ENCODE data around the gene LMOD3. TPM values are rescaled to one million over a fixed set of nuclear protein-coding genes. Genes with fewer than 3 reads are reported as not detected.

The LMOD3 gene
- total and polyA plus RNA-seq, 4 experiments from 2014 or later = 0.13 to 0.24 TPM; not detected in 2

DNA sequence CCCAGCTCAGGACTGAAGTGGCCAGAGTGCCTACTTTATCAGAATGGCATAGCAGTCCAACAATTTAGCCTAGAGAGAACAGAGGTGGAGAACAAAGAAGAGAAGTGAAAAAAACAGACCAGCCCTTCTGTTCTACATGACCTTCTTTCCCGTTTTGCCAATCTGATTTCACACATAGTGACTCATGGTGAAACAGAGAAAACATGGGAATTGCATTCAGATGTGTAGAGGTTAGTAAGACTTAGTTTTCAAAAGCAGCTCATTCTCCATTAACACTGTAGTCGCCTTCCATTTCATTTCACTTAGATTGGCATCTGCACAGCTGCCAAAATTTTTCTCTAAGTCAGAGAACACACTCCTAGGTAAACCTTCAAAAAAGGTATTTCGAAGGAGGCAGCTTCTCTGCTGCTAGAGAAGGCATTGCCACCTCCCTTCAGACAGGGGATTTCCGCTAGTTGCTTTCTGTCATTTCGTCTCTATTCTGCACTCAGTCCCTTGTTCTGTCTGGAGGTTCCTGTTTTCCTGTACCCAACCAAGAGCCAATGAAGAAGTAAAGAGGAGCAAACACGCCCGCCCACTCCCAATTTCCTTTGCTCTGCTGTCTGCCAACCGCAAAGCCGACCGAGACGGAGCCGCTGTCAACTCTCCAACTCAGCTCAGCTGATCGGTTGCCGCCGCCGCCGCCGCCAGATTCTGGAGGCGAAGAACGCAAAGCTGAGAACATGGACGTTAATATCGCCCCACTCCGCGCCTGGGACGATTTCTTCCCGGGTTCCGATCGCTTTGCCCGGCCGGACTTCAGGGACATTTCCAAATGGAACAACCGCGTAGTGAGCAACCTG lies 37.8 kb downstream of the LMOD3 start, which contains the start of gene ARL6IP5:
Gene ARL6IP5 (plus strand): TSS at position 612 of the 842 bp plus-strand sequence. CDS start 111 bp downstream, at position 723.
- Mint-ChIP-seq H3K27ac (peak within 1 kb of the TSS; percentile 85 to 99 (median 98)), H3K36me3 (peaks cover 11 to 27% of the 10 kb centered on the region in 2 donors), H3K9me3 (no peaks in the 10 kb centered on the region), H3K27me3 (no peaks in the 10 kb centered on the region), H3K4me3 (peak within 1 kb of the TSS; percentile 96 to 99 (median 98)), H3K4me1 (peaks cover 45 to 76% (median 58%) of the 10 kb centered on the region in 4 donors)
- no peaks in the 10 kb centered on the region for H3K9me3 ChIP-seq (ENCODE audit: control insufficient read depth in 1 of 2, low read length in 2 of 2)
- DNase-seq = peak; percentile 89 to 96 (median 92)
- no peaks in the 10 kb centered on the region for H3K36me3 ChIP-seq (ENCODE audit: insufficient read depth, low read length)
- H3K4me3 ChIP-seq (ENCODE audit: low read length in 2 of 2) = peak within 1 kb of the TSS; percentile 88 to 95
- ChIA-PET POLR2A (ENCODE audit: partially characterized antibody) (interaction anchor here (0.7 to 18.6 kb wide), 17 partner anchors 8 to 1429 kb away, joined by 3 to 287 read pairs (median 4); partner anchors contain the start of genes EOGT and TMF1), CTCF (ENCODE audit: partially characterized antibody) (interaction anchor here (0.9 to 3.8 kb wide), 5 partner anchors 11 to 37 kb away, joined by 3 to 33 read pairs (median 5); partner anchors contain the start of gene TMF1)
- H3K4me1 ChIP-seq (ENCODE audit: insufficient read depth, low read length) = peaks cover 69% of the 10 kb centered on the region
- no peaks in the 10 kb centered on the region for H3K27me3 ChIP-seq (ENCODE audit: insufficient read depth, low read length)
- intact Hi-C loops (cut with micrococcal nuclease) = loop anchor here (1.0 to 5.0 kb wide), 5 partner anchors 8 to 1427 kb away; partner anchors contain the start of genes EOGT and TMF1
- H3K27ac ChIP-seq (ENCODE audit: low read depth, low read length) = peak within 1 kb of the TSS; percentile 85

DNA sequence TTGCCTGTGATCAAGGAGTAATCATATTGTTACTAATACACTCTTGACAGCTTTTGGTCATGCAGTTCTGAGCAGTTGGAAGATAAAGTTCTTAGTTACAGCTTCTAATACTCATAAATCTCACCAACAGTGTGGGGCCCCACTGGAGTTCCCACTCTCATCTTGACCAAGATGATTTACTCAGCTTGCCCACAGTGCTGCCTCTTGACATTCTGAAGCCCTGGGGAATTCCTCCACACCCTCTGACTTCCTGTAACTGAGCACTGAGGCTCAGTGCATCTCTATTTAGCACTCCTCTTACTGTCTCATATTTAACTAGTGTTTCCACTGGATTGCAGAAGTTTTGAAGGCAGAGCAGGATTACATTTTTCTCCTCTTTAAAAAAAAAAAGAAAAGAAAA lies 39.6 kb downstream of the LMOD3 start:
- Histone ChIP-seq H3K4me1 (ENCODE audit: insufficient read depth, low read length) (peaks cover 70% of the 10 kb centered on the region), H3K27me3 (ENCODE audit: insufficient read depth, low read length) (no peaks in the 10 kb centered on the region), H3K4me3 (ENCODE audit: low read length in 2 of 2) (peak overlapping the region in 1 of 2 donors; percentile 24), H3K9me3 (ENCODE audit: control insufficient read depth in 1 of 2, low read length in 2 of 2) (no peaks in the 10 kb centered on the region), H3K36me3 (ENCODE audit: insufficient read depth, low read length) (no peaks in the 10 kb centered on the region), H3K27ac (ENCODE audit: low read depth, low read length) (peak overlapping the region; percentile 85)
- ChIA-PET CTCF (ENCODE audit: partially characterized antibody) (interaction anchor here (0.8 to 1.9 kb wide), 3 partner anchors 10 to 38 kb away, joined by 3 to 10 read pairs (median 5); partner anchors contain the start of gene TMF1), POLR2A (ENCODE audit: partially characterized antibody) (interaction anchor here (0.7 to 18.6 kb wide), 6 partner anchors 10 to 116 kb away, joined by 3 to 287 read pairs (median 60); partner anchors contain the start of genes EOGT and TMF1)
- H3K27me3 Mint-ChIP-seq = no peaks in the 10 kb centered on the region
- peaks cover 44 to 73% (median 57%) of the 10 kb centered on the region in 4 donors for H3K4me1 Mint-ChIP-seq
- peak overlapping the region; percentile 63 to 99 (median 72) for H3K4me3 Mint-ChIP-seq
- peaks cover 7 to 27% of the 10 kb centered on the region in 2 donors for H3K36me3 Mint-ChIP-seq
- H3K27ac Mint-ChIP-seq = peak overlapping the region; percentile 85 to 99 (median 98)
- peak; percentile 27 to 87 (median 56) for DNase-seq
- intact Hi-C loops (cut with micrococcal nuclease) = loop anchor here (5.0 kb wide), 1 partner anchor 1426 kb away; no protein-coding TSS in a partner anchor
- H3K9me3 Mint-ChIP-seq = no peaks in the 10 kb centered on the region

DNA sequence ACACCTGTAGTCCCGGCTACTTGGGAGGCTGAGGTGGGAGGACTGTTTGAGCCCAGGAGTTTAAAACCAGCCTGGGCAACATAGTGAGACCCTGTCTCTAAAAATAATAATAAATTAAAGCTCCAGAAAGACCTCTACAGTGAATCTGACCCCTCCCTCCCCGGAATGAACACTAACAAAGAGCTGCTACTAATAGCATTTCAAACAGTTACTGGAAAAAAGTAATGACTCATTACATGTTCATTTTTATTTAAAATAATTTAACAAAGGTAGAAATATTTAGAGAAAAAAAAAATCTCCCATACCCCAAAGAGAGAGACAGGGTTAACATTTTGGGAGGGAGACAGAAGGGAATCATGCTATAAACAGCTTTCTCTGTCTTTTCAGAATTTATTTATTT lies 40.0 kb downstream of the LMOD3 start:
- intact Hi-C loops (cut with micrococcal nuclease) = loop anchor here (5.0 kb wide), 1 partner anchor 1425 kb away; no protein-coding TSS in a partner anchor
- ChIA-PET CTCF (ENCODE audit: partially characterized antibody) (interaction anchor here (0.8 to 1.9 kb wide), 4 partner anchors 10 to 39 kb away, joined by 3 to 10 read pairs (median 4); partner anchors contain the start of gene TMF1), POLR2A (ENCODE audit: partially characterized antibody) (interaction anchor here (0.7 to 18.6 kb wide), 6 partner anchors 10 to 117 kb away, joined by 3 to 287 read pairs (median 60); partner anchors contain the start of genes EOGT and TMF1)
- Histone ChIP-seq H3K4me1 (ENCODE audit: insufficient read depth, low read length) (peaks cover 70% of the 10 kb centered on the region), H3K9me3 (ENCODE audit: control insufficient read depth in 1 of 2, low read length in 2 of 2) (no peaks in the 10 kb centered on the region), H3K36me3 (ENCODE audit: insufficient read depth, low read length) (no peaks in the 10 kb centered on the region), H3K27ac (ENCODE audit: low read depth, low read length) (peak overlapping the region; percentile 85), H3K4me3 (ENCODE audit: low read length in 2 of 2) (no peak overlapping the region), H3K27me3 (ENCODE audit: insufficient read depth, low read length) (no peaks in the 10 kb centered on the region)
- Mint-ChIP-seq H3K9me3 (no peaks in the 10 kb centered on the region), H3K4me3 (peak overlapping the region in 7 of 8 donors; percentile 63 to 99 (median 74)), H3K36me3 (peaks cover 9 to 28% of the 10 kb centered on the region in 2 donors), H3K4me1 (peaks cover 46 to 77% (median 59%) of the 10 kb centered on the region in 4 donors), H3K27me3 (no peaks in the 10 kb centered on the region), H3K27ac (peak overlapping the region; percentile 85 to 99 (median 98))
- DNase-seq = no peak

DNA sequence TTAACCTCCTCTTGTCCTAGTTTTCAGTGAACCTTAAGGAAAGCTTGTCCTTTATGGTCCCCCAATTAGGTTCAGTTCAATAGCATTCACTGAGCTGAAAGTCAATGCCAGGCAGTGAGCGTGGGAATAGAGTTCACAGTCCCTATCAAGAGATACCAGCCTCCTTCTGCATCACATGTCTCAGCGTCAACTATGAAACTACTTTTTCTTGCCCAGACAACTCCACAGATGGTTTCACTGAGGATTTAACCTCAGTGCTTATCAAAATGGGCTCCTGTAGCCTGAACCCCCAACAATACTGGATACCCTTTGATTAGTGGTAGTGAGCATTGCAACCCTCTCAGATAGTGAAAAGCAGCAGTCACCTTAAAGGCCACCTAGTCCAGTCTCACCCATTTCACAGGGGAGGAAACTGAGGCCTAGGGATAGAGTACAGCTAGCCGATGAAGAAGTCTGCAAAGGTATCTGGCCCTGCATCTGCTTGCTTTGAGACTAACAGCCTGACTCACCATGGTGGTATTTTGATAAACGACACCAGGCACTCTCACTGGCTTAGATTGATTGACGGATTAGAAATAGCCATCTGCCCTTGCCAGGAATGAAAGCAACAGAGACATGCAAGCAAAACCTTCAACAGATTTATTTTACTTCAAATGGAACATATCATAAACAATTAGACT lies 40.7 kb downstream of the LMOD3 start:
- peak overlapping the region in 7 of 8 donors; percentile 35 to 98 (median 43) for H3K4me3 Mint-ChIP-seq
- no peaks in the 10 kb centered on the region for H3K27me3 Mint-ChIP-seq
- H3K27me3 ChIP-seq (ENCODE audit: insufficient read depth, low read length) = no peaks in the 10 kb centered on the region
- H3K9me3 ChIP-seq (ENCODE audit: control insufficient read depth in 1 of 2, low read length in 2 of 2) = no peaks in the 10 kb centered on the region
- peaks cover 50 to 81% (median 63%) of the 10 kb centered on the region in 4 donors for H3K4me1 Mint-ChIP-seq
- H3K36me3 ChIP-seq (ENCODE audit: insufficient read depth, low read length) = no peaks in the 10 kb centered on the region
- DNase-seq = peak in 1 of 5 donors; percentile 51
- H3K4me1 ChIP-seq (ENCODE audit: insufficient read depth, low read length) = peaks cover 70% of the 10 kb centered on the region
- H3K27ac ChIP-seq (ENCODE audit: low read depth, low read length) = peak overlapping the region; percentile 85
- no peaks in the 10 kb centered on the region for H3K9me3 Mint-ChIP-seq
- ChIA-PET POLR2A (ENCODE audit: partially characterized antibody) (interaction anchor here (0.5 to 18.6 kb wide), 6 partner anchors 11 to 117 kb away, joined by 3 to 287 read pairs (median 60); partner anchors contain the start of genes EOGT and TMF1), CTCF (ENCODE audit: partially characterized antibody) (interaction anchor here (1.0 to 1.2 kb wide), 4 partner anchors 8 to 38 kb away, joined by 3 to 4 read pairs (median 4); no protein-coding TSS in a partner anchor)
- peak overlapping the region; percentile 85 to 99 (median 97) for H3K27ac Mint-ChIP-seq
- no peak overlapping the region for H3K4me3 ChIP-seq (ENCODE audit: low read length in 2 of 2)
- peaks cover 9 to 32% of the 10 kb centered on the region in 2 donors for H3K36me3 Mint-ChIP-seq
- intact Hi-C loops (cut with micrococcal nuclease) = loop anchor here (5.0 kb wide), 1 partner anchor 1424 kb away; no protein-coding TSS in a partner anchor

- Histone ChIP-seq H3K36me3 (ENCODE audit: insufficient read depth, low read length) (no peaks in the 10 kb centered on the region), H3K27me3 (ENCODE audit: insufficient read depth, low read length) (no peaks in the 10 kb centered on the region), H3K4me1 (ENCODE audit: insufficient read depth, low read length) (peaks cover 70% of the 10 kb centered on the region), H3K9me3 (ENCODE audit: control insufficient read depth in 1 of 2, low read length in 2 of 2) (no peaks in the 10 kb centered on the region), H3K4me3 (ENCODE audit: low read length in 2 of 2) (peak within 1 kb of the TSS; percentile 42 to 66), H3K27ac (ENCODE audit: low read depth, low read length) (peak within 1 kb of the TSS; percentile 72)
- POLR2A ChIA-PET (ENCODE audit: partially characterized antibody) = interaction anchor here (9.7 to 18.6 kb wide), 3 partner anchors 12 to 29 kb away, joined by 117 to 287 read pairs (median 208); partner anchors contain the start of gene TMF1
- no peaks in the 10 kb centered on the region for H3K27me3 Mint-ChIP-seq
- H3K36me3 Mint-ChIP-seq = peaks cover 4 to 26% of the 10 kb centered on the region in 2 donors
- H3K4me3 Mint-ChIP-seq = peak within 1 kb of the TSS; percentile 84 to 98 (median 89)
- CTCF ChIA-PET (ENCODE audit: partially characterized antibody) = no interaction called here
- DNase-seq = peak; percentile 84 to 94 (median 87)
- H3K9me3 Mint-ChIP-seq = no peaks in the 10 kb centered on the region
- intact Hi-C loops (cut with micrococcal nuclease) = loop anchor here (1.0 to 5.0 kb wide), 3 partner anchors 12 to 1423 kb away; partner anchors contain the start of gene TMF1
- peaks cover 52 to 72% (median 62%) of the 10 kb centered on the region in 4 donors for H3K4me1 Mint-ChIP-seq
- H3K27ac Mint-ChIP-seq = peak within 1 kb of the TSS; percentile 88 to 99 (median 97)
These were observed 42.0 kb downstream of the LMOD3 start, which contains the start of gene UBA3 for GRCh38 chr3:69080233-69080920. TSS of gene UBA3 (minus strand) at chr3:69080365. CDS start at chr3:69080353, 12 bp downstream.
